T-helper 2 cell treated with Interferon-gamma antibody and Interleukin-4, amounts not matched to agents 5 μg/mL and 100 μg/mL, for 36 hours (primary cell): ENCODE results near the gene FGD5.

ENCODE experiments used
- DNase-seq: peaks from one replicate; pipeline ENCODE4 v3.0.0; 2021; ENCODE audit warnings: low spot score
- H3K27ac Mint-ChIP-seq: one replicate; pipeline ENCODE4 v1.8.0; 2021; ENCODE audit warnings: mild to moderate bottlenecking, mixed read lengths
- H3K27me3 Mint-ChIP-seq: one replicate; pipeline ENCODE4 v1.8.0; 2021; ENCODE audit warnings: low read depth, mixed read lengths
- H3K36me3 Mint-ChIP-seq: one replicate; pipeline ENCODE4 v1.8.0; 2021; ENCODE audit warnings: low read depth, mixed read lengths
- H3K4me1 Mint-ChIP-seq: one replicate; pipeline ENCODE4 v1.8.0; 2021; ENCODE audit warnings: low read depth, mixed read lengths
- H3K4me3 Mint-ChIP-seq: one replicate; pipeline ENCODE4 v1.8.0; 2022; ENCODE audit warnings: mild to moderate bottlenecking, moderate library complexity, mixed read lengths
- H3K9me3 Mint-ChIP-seq: one replicate; pipeline ENCODE4 v1.8.0; 2021; ENCODE audit warnings: mixed read lengths

Gene FGD5

DNA sequence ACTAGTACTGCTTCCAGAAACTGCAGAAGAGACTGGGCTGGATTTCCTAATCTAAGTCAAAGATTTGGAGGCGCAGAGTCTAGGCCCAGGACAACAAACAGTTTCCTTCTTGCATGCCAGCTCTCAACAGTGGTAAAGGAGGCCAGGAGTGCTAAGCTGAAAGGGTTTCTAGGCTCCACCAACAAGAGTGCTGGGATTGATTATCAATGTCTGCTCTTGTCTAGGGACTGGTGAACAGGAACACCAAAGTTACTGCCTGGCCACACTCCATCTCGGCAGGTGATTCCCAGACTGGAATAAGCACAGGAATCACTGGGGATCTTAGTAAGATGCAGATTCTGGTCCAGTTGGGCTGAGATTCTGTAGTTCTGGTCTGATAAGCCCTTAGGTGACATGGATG, 22.8 kb upstream of the FGD5 start:
- H3K4me1 Mint-ChIP-seq, result no peaks in the 10 kb centered on the region
- H3K9me3 Mint-ChIP-seq, result no peaks in the 10 kb centered on the region
- no peak overlapping the region for H3K4me3 Mint-ChIP-seq

DNA sequence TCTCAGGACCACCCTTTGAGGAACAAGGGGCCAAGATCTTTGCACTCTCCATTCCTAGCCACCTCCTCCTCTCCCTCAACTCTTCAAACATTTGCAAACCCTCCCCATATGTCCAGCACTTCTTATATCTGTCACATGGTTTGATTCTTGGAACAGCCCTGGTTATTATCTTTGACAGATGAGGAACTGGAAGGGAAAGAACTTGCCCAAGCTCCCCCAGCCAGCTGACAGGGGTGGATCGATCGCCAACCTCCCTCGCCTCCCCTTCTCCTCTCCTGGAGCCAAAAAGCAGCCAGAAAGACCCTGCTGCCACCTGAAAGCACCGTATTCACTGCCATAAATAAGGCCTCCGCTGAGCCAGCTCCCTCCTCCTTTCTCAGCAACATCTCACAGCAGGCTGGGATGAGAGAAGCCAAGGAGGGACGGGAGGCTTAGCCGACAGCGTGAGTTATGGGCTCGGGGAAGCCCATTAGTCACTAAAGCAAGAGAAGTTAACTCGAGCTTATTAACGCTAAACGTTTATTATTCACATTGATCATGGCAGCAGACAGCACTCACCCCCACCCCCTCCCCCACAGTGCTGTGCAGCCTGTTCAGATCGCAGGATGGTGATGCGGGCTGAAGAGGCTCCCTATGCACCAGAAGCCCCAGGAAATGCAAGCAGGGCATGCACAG, 22.2 kb upstream of the FGD5 start:
- Mint-ChIP-seq H3K4me1 (no peaks in the 10 kb centered on the region), H3K27me3 (peaks cover 7% of the 10 kb centered on the region), H3K27ac (no peak overlapping the region), H3K36me3 (no peaks in the 10 kb centered on the region), H3K9me3 (no peaks in the 10 kb centered on the region), H3K4me3 (no peak overlapping the region)
- no peak for DNase-seq

More for the DNA sequence above, 22.8 kb upstream of the FGD5 start:
- H3K36me3 Mint-ChIP-seq, result no peaks in the 10 kb centered on the region
- no peak overlapping the region for H3K27ac Mint-ChIP-seq
- DNase-seq, result no peak
- H3K27me3 Mint-ChIP-seq, result peaks cover 13% of the 10 kb centered on the region

DNA sequence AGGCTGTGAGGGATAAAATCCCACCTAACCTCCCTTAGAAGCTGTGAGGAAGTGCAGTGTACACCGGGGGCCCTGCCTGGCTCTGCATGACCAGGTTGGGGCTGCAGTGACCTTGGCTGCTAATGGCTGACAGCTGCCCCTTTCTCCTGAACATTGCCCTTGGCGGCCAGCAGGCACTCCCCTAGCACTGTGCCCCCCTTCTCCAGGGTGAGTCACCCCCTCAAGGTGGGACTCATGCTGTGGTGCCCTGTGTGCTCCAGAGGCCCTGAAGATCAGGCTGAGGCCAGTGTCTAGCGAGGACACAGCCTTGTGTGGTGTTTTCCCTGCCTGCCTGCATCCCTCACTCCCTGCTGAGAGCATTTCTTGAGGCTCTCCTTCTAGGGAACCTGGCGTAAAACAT, 21.0 kb upstream of the FGD5 start:
- H3K4me1 Mint-ChIP-seq, result no peaks in the 10 kb centered on the region
- H3K27ac Mint-ChIP-seq, result no peak overlapping the region
- H3K9me3 Mint-ChIP-seq, result no peaks in the 10 kb centered on the region
- no peaks in the 10 kb centered on the region for H3K36me3 Mint-ChIP-seq
- H3K4me3 Mint-ChIP-seq, result no peak overlapping the region
- DNase-seq, result no peak
- peaks cover 9% of the 10 kb centered on the region for H3K27me3 Mint-ChIP-seq

DNA sequence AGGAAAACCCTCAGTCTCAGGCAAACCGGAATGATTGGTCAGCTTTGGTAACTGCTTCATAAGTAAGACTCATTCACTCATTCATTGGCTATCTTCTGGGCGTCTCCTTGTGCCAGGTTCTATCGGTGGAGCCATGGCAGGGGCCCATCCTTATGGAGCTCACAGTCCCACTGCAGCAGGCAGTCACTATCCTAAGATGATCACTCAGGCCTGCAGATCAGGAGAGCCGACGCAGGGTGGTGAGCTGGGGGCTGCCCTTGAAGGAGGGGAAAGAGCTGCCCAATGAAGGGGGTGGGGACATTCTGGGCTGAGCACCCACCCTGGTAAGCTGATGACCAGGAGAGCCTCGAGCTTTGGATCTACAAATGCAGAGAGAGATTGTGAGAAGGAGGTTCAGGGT, 20.5 kb upstream of the FGD5 start:
- H3K4me1 Mint-ChIP-seq, result peaks cover 2% of the 10 kb centered on the region
- no peak overlapping the region for H3K27ac Mint-ChIP-seq
- H3K36me3 Mint-ChIP-seq, result no peaks in the 10 kb centered on the region

DNA sequence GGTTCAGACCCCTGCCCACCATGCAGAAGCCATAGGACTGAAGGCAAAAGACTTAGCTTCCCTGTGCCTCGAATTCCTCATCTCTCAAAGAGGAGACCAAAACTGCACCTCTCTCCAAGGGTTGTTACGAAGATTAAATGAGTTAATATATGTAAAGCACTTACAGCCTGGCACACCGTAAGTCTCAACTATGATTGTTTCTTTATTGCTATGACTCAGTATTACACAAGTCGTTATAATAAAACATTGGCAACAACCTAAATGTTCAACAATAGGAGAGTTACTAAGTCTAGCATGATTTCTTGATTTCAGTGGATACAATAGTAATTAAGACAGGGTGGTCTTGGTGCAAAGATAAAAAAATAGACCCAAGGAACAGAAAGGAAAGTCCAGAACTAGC, 19.6 kb upstream of the FGD5 start:
- Mint-ChIP-seq H3K4me1 (peaks cover 8% of the 10 kb centered on the region), H3K27me3 (peaks cover 17% of the 10 kb centered on the region), H3K9me3 (no peaks in the 10 kb centered on the region), H3K27ac (no peak overlapping the region), H3K4me3 (no peak overlapping the region), H3K36me3 (no peaks in the 10 kb centered on the region)
- DNase-seq, result no peak

More for the DNA sequence above, 20.5 kb upstream of the FGD5 start:
- Mint-ChIP-seq H3K9me3 (no peaks in the 10 kb centered on the region), H3K27me3 (peaks cover 13% of the 10 kb centered on the region), H3K4me3 (no peak overlapping the region)
- DNase-seq, result no peak

DNA sequence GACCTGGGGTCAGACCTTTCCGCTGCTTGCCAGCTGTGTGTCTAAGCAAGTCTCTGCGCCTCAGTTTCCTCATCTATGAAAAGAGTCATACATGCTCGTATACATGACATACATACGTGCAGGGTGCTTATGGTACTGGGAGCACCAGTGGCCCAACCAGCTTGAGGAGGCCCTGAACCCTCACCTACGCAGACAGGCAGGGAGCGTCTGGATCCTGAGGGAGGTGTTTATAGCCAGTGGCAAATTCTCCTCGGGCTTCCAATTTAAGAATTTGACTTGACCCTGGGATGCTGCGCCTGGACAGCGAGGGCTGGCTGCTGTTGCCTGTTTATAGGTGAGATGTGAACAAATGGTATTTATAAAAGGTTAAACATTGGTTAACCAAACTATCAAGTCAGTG, 17.7 kb upstream of the FGD5 start:
- no peak for DNase-seq
- peaks cover 21% of the 10 kb centered on the region for H3K27me3 Mint-ChIP-seq
- no peak overlapping the region for H3K27ac Mint-ChIP-seq
- H3K9me3 Mint-ChIP-seq, result no peaks in the 10 kb centered on the region
- H3K4me1 Mint-ChIP-seq, result peaks cover 16% of the 10 kb centered on the region
- H3K36me3 Mint-ChIP-seq, result no peaks in the 10 kb centered on the region
- H3K4me3 Mint-ChIP-seq, result no peak overlapping the region

DNA sequence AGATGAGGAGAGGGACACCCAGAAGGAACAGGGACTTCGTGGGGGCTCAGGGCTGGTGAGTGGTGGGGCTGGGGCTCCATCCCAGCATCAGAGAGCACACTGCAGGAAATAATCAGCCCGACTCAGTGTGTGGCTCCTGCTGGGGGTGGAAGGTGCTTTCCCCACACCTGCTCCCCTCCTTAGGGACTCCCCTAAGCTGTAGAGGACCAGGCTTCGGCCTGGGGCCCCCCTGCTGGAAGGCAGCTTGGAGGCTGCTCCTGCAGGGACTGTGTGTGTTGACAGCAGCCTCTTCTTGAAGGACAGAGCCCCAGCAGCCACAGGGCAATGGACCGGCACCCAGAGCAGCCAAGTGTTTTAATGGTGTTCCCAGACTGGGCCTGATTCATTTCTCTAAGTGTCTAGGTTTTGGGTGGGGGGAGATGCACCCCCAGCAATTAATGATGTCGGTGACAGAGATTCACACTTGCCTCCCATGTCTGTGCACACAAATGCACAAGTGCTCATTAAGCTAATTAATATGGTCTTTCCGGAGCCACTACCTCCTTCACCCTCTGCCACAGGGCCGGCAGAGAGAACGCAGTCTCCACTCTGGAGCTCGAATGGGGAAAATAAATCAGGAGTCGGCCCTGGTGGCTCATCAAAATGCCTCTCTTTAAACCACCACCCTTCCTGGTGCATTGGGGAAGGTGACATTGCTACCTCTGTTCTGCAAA, 16.9 kb upstream of the FGD5 start:
- H3K9me3 Mint-ChIP-seq, result no peaks in the 10 kb centered on the region
- H3K4me1 Mint-ChIP-seq, result peaks cover 18% of the 10 kb centered on the region
- H3K36me3 Mint-ChIP-seq, result no peaks in the 10 kb centered on the region
- no peak overlapping the region for H3K4me3 Mint-ChIP-seq
- DNase-seq, result no peak
- no peak overlapping the region for H3K27ac Mint-ChIP-seq
- peaks cover 23% of the 10 kb centered on the region for H3K27me3 Mint-ChIP-seq

DNA sequence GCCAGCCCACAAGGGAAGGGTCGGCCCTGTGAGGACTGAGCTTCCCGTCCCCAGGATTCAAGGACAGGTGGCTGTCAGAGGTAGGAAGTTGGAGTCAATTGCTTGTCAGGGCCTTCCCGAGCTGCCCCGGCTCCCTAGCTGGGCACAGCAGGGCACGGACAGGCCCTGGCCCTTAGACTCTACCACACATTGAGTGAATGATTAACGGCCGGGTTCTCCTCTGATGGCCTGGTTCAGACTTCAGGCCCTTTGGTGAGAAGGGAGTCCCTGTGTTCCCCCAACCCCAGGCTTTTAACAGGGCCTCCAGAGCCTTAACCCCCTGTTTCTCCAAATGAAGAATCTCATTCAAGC, 16.4 kb upstream of the FGD5 start:
- Mint-ChIP-seq H3K27me3 (peaks cover 24% of the 10 kb centered on the region), H3K9me3 (no peaks in the 10 kb centered on the region), H3K4me1 (peaks cover 20% of the 10 kb centered on the region), H3K36me3 (no peaks in the 10 kb centered on the region), H3K4me3 (no peak overlapping the region), H3K27ac (no peak overlapping the region)
- no peak for DNase-seq

DNA sequence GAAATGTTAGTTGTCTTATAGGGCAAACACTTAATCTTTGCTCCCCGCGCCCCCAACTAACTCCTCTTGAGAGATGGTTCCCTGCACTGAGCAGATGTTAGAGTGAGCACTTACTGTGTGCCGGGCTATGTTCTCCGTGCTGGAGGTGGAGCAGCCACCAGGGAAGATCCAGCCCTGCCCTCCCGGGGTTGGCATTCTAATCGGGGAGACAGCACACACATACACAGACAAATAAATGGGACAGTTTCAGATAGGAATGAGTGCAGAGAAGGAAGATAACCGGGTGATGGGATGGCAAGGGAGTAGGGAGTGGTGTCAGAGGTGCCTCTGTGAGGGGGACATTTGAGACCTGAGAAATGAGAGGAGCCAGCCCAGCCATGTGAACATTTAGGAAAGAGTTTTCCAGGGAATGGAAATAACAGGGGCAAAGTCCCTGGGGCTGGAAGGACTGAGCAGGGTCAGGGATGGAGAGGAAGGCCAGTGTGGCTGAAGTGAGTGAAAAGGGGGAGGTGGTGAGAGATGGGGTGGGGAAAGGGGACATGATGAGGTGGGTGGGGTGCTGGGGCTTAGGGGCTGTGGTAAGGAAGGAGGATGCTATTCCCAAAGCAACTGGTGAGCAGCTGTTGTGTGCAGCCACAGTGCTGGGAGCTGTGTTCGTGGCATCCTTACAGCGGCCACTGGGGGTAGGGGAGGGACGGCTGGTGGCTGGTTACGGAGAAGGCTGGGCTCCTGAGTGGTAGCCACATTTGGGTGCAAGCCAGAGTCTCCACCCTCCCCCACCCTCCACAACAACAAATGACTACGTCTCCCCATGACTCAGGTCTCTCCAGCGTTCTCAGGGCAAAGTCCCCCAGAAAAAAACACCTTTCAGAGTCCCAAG, 15.4 kb upstream of the FGD5 start:
- H3K36me3 Mint-ChIP-seq, result no peaks in the 10 kb centered on the region
- no peak overlapping the region for H3K4me3 Mint-ChIP-seq
- DNase-seq, result no peak
- H3K4me1 Mint-ChIP-seq, result peaks cover 20% of the 10 kb centered on the region
- no peaks in the 10 kb centered on the region for H3K9me3 Mint-ChIP-seq
- peak overlapping the region; percentile 65 for H3K27ac Mint-ChIP-seq
- H3K27me3 Mint-ChIP-seq, result peaks cover 26% of the 10 kb centered on the region

DNA sequence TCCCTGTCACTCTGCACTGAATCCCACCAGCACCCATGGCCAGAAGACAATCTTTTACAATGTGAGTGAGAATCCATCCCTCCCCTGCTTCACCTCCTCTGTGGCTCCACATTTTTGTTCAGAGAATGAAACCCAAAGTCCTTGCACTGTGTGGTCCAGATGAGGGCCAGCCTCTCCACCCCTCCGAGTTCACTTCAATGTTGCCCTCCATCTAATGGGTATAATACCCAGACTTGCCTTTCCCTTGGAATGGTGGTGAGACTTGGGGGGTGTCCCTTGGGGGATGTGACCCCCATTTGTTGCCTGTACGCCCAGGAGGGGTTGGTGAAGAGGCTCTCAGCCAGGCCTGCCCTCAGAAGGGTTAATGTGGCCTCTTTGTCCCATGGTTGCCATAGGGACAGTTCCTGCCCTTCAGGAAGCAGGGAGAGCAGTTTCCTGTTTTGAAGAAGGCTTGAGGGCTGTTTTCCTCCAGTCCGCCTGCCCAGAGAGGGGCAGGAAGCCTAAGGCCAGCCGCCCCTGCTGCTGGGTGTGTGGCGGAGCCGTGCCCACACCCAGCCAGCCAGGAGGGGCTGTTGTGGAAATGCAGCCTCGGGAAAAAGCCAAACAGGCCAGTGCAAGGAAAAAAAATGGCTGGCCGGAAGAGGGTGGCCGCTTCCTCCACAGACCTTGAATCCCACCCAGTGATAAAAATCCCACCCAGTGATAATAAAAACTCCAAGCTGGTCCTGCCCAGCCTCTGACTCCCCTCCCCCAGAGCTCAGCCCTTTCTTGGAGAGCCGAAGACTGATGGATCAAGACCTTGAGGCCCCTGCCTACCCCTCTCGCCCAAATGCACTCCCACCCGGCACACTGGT, 14.6 kb upstream of the FGD5 start:
- peaks cover 20% of the 10 kb centered on the region for H3K4me1 Mint-ChIP-seq
- H3K27me3 Mint-ChIP-seq, result peaks cover 35% of the 10 kb centered on the region
- no peak overlapping the region for H3K4me3 Mint-ChIP-seq
- no peaks in the 10 kb centered on the region for H3K9me3 Mint-ChIP-seq
- H3K27ac Mint-ChIP-seq, result peak overlapping the region; percentile 65
- H3K36me3 Mint-ChIP-seq, result no peaks in the 10 kb centered on the region
- no peak for DNase-seq

DNA sequence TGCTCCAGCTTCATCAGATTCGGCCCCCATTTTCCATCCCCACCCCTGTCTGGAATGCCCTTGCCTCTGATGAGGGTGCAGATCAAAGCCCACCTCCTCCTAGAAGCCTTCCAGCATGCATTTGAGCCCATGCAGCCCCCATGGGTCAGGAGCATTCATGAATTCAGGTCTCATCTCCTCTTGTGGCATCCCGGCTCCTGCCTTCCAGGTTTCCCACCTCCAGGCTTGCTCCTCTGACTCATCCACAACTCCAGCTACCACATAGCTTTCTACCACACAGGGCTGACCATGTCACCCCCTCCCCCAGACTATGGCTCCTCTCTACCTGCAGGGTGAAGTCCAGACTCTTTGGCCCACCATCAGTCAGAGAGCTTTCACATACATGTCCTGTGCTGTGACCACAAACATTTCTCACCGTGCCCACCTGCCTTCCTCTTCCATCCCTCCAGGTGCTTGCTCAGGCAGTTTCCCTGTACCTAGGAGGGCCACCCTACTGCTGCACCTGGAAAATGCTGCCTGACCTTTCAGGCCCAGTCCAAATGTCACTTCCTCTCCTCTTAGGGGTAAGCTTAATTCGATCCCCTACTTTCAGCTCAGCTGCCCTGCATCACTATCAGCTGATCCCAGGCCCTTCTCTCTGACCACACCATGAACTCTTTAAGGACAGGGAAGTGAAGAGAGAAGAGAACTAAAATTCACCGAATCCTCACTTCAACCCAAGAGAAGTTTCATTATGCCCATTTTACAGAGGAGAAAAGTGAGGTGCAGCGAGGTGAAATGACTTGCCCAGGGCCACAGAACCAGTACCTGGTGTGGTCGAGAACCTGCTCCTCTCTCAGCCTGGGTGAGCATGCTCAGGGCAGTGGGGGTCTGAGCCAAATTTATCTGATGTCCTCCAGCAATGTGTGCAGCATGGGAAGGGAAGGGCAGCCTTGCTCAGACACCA, 13.7 kb upstream of the FGD5 start:
- Mint-ChIP-seq H3K27me3 (peaks cover 39% of the 10 kb centered on the region), H3K36me3 (no peaks in the 10 kb centered on the region), H3K4me1 (peaks cover 20% of the 10 kb centered on the region), H3K9me3 (no peaks in the 10 kb centered on the region), H3K27ac (no peak overlapping the region), H3K4me3 (no peak overlapping the region)
- DNase-seq, result no peak

DNA sequence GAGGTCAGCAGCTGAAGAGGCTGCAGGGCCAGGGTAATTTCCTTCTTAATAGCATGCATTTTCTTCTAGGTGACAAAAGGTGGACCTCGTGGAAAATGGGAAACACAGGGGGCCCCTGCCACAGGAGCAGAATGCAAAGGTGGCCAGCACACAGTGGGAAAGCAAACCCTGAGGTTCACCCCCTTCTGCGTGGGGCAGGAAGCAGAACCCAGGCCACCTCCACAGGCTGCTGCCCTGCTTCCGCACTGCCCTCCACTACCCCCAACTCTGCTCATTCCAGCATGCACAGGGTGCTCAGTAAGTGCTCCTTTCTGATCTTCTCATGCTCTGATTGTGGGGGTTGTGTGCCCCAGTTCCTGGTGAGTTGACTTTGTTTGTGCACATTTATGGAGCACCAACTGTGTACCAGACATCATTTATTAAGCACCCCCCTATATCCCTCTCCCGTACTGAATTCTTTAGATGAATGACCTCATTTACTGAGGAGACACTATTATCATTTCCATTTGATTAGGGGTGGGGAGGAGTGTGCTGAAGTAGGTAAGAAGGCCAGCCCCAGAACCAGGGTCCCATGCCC, 12.7 kb upstream of the FGD5 start:
- H3K27me3 Mint-ChIP-seq, result peaks cover 40% of the 10 kb centered on the region
- DNase-seq, result no peak
- peaks cover 20% of the 10 kb centered on the region for H3K4me1 Mint-ChIP-seq
- no peak overlapping the region for H3K27ac Mint-ChIP-seq
- H3K9me3 Mint-ChIP-seq, result no peaks in the 10 kb centered on the region
- no peak overlapping the region for H3K4me3 Mint-ChIP-seq
- no peaks in the 10 kb centered on the region for H3K36me3 Mint-ChIP-seq
